M059J (cell line): Measurements from ENCODE around the gene RNF227. TPM values are rescaled to one million over a fixed set of nuclear protein-coding genes. Genes with fewer than 3 reads are reported as not detected.

Source experiments
- DNase-seq: peaks from one replicate; pipeline ENCODE4 v3.0.0-alpha.2; 2012; ENCODE audit warnings: low read depth
- total RNA-seq: library from RNA; depleted of rRNA; stranded (reverse); fragments of >200 nt; shearing (Covaris generic); gene quantifications from 2 replicates; pipeline ENCODE4 v1.2.3, GENCODE V29; 2014

RNF227 gene
- total RNA-seq, 1 experiment from 2014 or later = 7.8 TPM

GRCh38 chr17:7930841-7931631 is 14.9 kb upstream of the RNF227 start:
- no peak for DNase-seq

- no peak for DNase-seq
Measured at GRCh38 chr17:7929158-7930023, 13.3 kb upstream of the RNF227 start, which contains the start of gene KCNAB3. KCNAB3 (minus strand) TSS chr17:7929856; CDS start chr17:7929435, 421 bp downstream.

GRCh38 chr17:7927596-7927995 is 11.5 kb upstream of the RNF227 start:
- DNase-seq = peak; percentile 14

- peak; percentile 27 for DNase-seq
Measured at GRCh38 chr17:7922845-7923628, 6.9 kb upstream of the RNF227 start.

GRCh38 chr17:7922269-7922844 is 6.3 kb upstream of the RNF227 start:
- no peak for DNase-seq

GRCh38 chr17:7916808-7917207 is 719 bp upstream of the RNF227 start:
- peak; percentile 5 for DNase-seq

- DNase-seq = no peak
Measured at GRCh38 chr17:7916385-7916682, 245 bp upstream of the RNF227 start.

- no peak for DNase-seq
Measured at GRCh38 chr17:7915179-7915610, 894 bp downstream of the RNF227 start.

- peak; percentile 76 for DNase-seq
Measured at GRCh38 chr17:7912927-7913524, 3.1 kb downstream of the RNF227 start.

GRCh38 chr17:7911116-7911515 is 5.0 kb downstream of the RNF227 start:
- DNase-seq = no peak

- DNase-seq = no peak
Measured at GRCh38 chr17:7910711-7911110, 5.4 kb downstream of the RNF227 start.

- no peak for DNase-seq
Measured at GRCh38 chr17:7910281-7910680, 5.8 kb downstream of the RNF227 start.

GRCh38 chr17:7909089-7909488 is 7.0 kb downstream of the RNF227 start:
- no peak for DNase-seq

- no peak for DNase-seq
Measured at GRCh38 chr17:7903154-7904103, 12.7 kb downstream of the RNF227 start.

- peak; percentile 42 for DNase-seq
Measured at GRCh38 chr17:7897773-7898172, 18.3 kb downstream of the RNF227 start.

- peak; percentile 28 for DNase-seq
Measured at GRCh38 chr17:7897090-7897489, 19.0 kb downstream of the RNF227 start.

- DNase-seq = no peak
Measured at GRCh38 chr17:7894866-7895265, 21.2 kb downstream of the RNF227 start.

- DNase-seq = no peak
Measured at GRCh38 chr17:7894226-7894625, 21.9 kb downstream of the RNF227 start.

- no peak for DNase-seq
Measured at GRCh38 chr17:7893187-7893880, 22.8 kb downstream of the RNF227 start.
